Measurements from ENCODE around the gene PPP6R2.
A peak's percentile ranks its signal among the peaks of the same experiment; 100 is the strongest.
"Not testable (repeated sequence)": the region's sequence is repeated elsewhere in the genome, so short reads cannot be mapped to it uniquely, and the experiment has no call there.

PPP6R2 gene

GRCh38 chr22:50327711-50328019 is 15.5 kb upstream of the PPP6R2 start:
- Histone ChIP-seq H3K4me1 (ENCODE audit: low read depth, poor library complexity, severe bottlenecking) (peaks cover 6% of the 10 kb centered on the region), H3K9ac (peak overlapping the region; percentile 74; the same call in 1 of the 2 replicates), H3K4me3 (IDR thresholded peaks at IDR 0.05; ENCODE audit: insufficient read depth, low read depth, low read length) (no peak overlapping the region), H3K4me2 (peak overlapping the region; percentile 63), H4K20me1 (ENCODE audit: insufficient read depth) (no peaks in the 10 kb centered on the region), H3K36me3 (ENCODE audit: insufficient read depth) (no peaks in the 10 kb centered on the region), H3K27me3 (ENCODE audit: insufficient read depth, low read depth) (no peaks in the 10 kb centered on the region), H3K79me2 (ENCODE audit: insufficient read depth, low read depth) (no peaks in the 10 kb centered on the region), H2AFZ (ENCODE audit: low read depth) (peak overlapping the region; percentile 57), H3K27ac (no peak overlapping the region; the same call in 1 of the 2 replicates)
- no peak for TF ChIP-seq CTCF (conservative IDR thresholded peaks at IDR 0.05; ENCODE audit: low read depth, low read length)

GRCh38 chr22:50329236-50329635 is 13.9 kb upstream of the PPP6R2 start:
- TF ChIP-seq CTCF (conservative IDR thresholded peaks at IDR 0.05; ENCODE audit: low read depth, low read length): no peak
- Histone ChIP-seq H4K20me1 (ENCODE audit: insufficient read depth) (no peaks in the 10 kb centered on the region), H3K27me3 (ENCODE audit: insufficient read depth, low read depth) (no peaks in the 10 kb centered on the region), H3K4me2 (no peak overlapping the region), H3K4me3 (IDR thresholded peaks at IDR 0.05; ENCODE audit: insufficient read depth, low read depth, low read length) (no peak overlapping the region), H2AFZ (ENCODE audit: low read depth) (no peak overlapping the region), H3K27ac (no peak overlapping the region), H3K4me1 (ENCODE audit: low read depth, poor library complexity, severe bottlenecking) (peaks cover 6% of the 10 kb centered on the region), H3K9ac (no peak overlapping the region), H3K36me3 (ENCODE audit: insufficient read depth) (no peaks in the 10 kb centered on the region), H3K79me2 (ENCODE audit: insufficient read depth, low read depth) (no peaks in the 10 kb centered on the region)

GRCh38 chr22:50334433-50334832 is 8.7 kb upstream of the PPP6R2 start:
- H3K4me3 ChIP-seq (IDR thresholded peaks at IDR 0.05; ENCODE audit: insufficient read depth, low read depth, low read length); H3K27ac ChIP-seq; H4K20me1 ChIP-seq (ENCODE audit: insufficient read depth); H3K4me2 ChIP-seq; H2AFZ ChIP-seq (ENCODE audit: low read depth); H3K27me3 ChIP-seq (ENCODE audit: insufficient read depth, low read depth); H3K36me3 ChIP-seq (ENCODE audit: insufficient read depth); H3K79me2 ChIP-seq (ENCODE audit: insufficient read depth, low read depth); H3K9ac ChIP-seq; H3K4me1 ChIP-seq (ENCODE audit: low read depth, poor library complexity, severe bottlenecking): not testable (repeated sequence)

GRCh38 chr22:50337262-50338041 is 5.7 kb upstream of the PPP6R2 start:
- H3K9ac ChIP-seq: no peak overlapping the region
- H3K79me2 ChIP-seq (ENCODE audit: insufficient read depth, low read depth): no peaks in the 10 kb centered on the region
- no peak overlapping the region for H2AFZ ChIP-seq (ENCODE audit: low read depth)
- no peaks in the 10 kb centered on the region for H3K4me1 ChIP-seq (ENCODE audit: low read depth, poor library complexity, severe bottlenecking)
- no peak overlapping the region for H3K4me3 ChIP-seq (IDR thresholded peaks at IDR 0.05; ENCODE audit: insufficient read depth, low read depth, low read length)
- H3K27ac ChIP-seq: no peak overlapping the region
- no peaks in the 10 kb centered on the region for H3K27me3 ChIP-seq (ENCODE audit: insufficient read depth, low read depth)
- TF ChIP-seq CTCF (conservative IDR thresholded peaks at IDR 0.05; ENCODE audit: low read depth, low read length): no peak
- no peak overlapping the region for H3K4me2 ChIP-seq
- no peaks in the 10 kb centered on the region for H3K36me3 ChIP-seq (ENCODE audit: insufficient read depth)
- H4K20me1 ChIP-seq (ENCODE audit: insufficient read depth): no peaks in the 10 kb centered on the region

- Histone ChIP-seq H2AFZ (ENCODE audit: low read depth) (no peak overlapping the region), H3K27me3 (ENCODE audit: insufficient read depth, low read depth) (no peaks in the 10 kb centered on the region), H3K79me2 (ENCODE audit: insufficient read depth, low read depth) (no peaks in the 10 kb centered on the region), H3K4me1 (ENCODE audit: low read depth, poor library complexity, severe bottlenecking) (no peaks in the 10 kb centered on the region), H4K20me1 (ENCODE audit: insufficient read depth) (no peaks in the 10 kb centered on the region), H3K4me2 (no peak overlapping the region), H3K27ac (no peak overlapping the region), H3K9ac (no peak overlapping the region), H3K4me3 (IDR thresholded peaks at IDR 0.05; ENCODE audit: insufficient read depth, low read depth, low read length) (no peak overlapping the region), H3K36me3 (ENCODE audit: insufficient read depth) (no peaks in the 10 kb centered on the region)
- no peak for TF ChIP-seq CTCF (conservative IDR thresholded peaks at IDR 0.05; ENCODE audit: low read depth, low read length)
These were observed 5.0 kb upstream of the PPP6R2 start for GRCh38 chr22:50338042-50338573.
